Mesenchymal stem cell (in vitro differentiated cells and primary cell): ENCODE results near the gene CEP112.

Experiments
- DNase-seq: peaks from one replicate; pipeline ENCODE4 v3.0.0-alpha.2; 2013
- H2AFZ ChIP-seq: one replicate; pipeline ENCODE4 v1.6.1; 2013; ENCODE audit warnings: low read depth, mild to moderate bottlenecking, control low read depth, inconsistent platforms, low read length, moderate library complexity
- H2AK5ac ChIP-seq: 2 replicates; pipeline ENCODE4 v1.6.1; 2013; ENCODE audit warnings: low read length, moderate library complexity, mild to moderate bottlenecking, inconsistent platforms; ENCODE audit not compliant: severe bottlenecking
- H2BK120ac ChIP-seq: one replicate; pipeline ENCODE4 v1.6.1; 2013; ENCODE audit warnings: low read depth, mild to moderate bottlenecking, inconsistent platforms, low read length, moderate library complexity
- H2BK12ac ChIP-seq, 2 experiments: one replicate each; pipeline ENCODE4 v1.6.1; 2013; ENCODE audit warnings: inconsistent platforms in 2 of 2, low read length in 2 of 2, mild to moderate bottlenecking in 2 of 2, moderate library complexity in 2 of 2, control low read depth in 1 of 2
- H2BK15ac ChIP-seq: one replicate; pipeline ENCODE4 v1.6.1; 2013; ENCODE audit warnings: mild to moderate bottlenecking, low read depth, inconsistent platforms; ENCODE audit not compliant: poor library complexity, severe bottlenecking
- H2BK5ac ChIP-seq: 2 replicates; pipeline ENCODE4 v1.6.1; 2013; ENCODE audit warnings: low read depth, mild to moderate bottlenecking, low read length, control low read depth, inconsistent platforms; ENCODE audit not compliant: poor library complexity, severe bottlenecking
- H3K14ac ChIP-seq, 2 experiments: one replicate each; pipeline ENCODE4 v1.6.1; 2013; ENCODE audit warnings: inconsistent platforms in 2 of 2, low read length in 2 of 2, control low read depth in 1 of 2, mild to moderate bottlenecking in 1 of 2, moderate library complexity in 1 of 2
- H3K18ac ChIP-seq, 2 experiments: one replicate each; pipeline ENCODE4 v1.6.1; 2013; ENCODE audit warnings: inconsistent platforms in 2 of 2, low read length in 2 of 2, control low read depth in 1 of 2, low read depth in 1 of 2, mild to moderate bottlenecking in 1 of 2
- H3K23ac ChIP-seq, 2 experiments: one replicate each; pipeline ENCODE4 v1.6.1; 2013; ENCODE audit warnings: inconsistent platforms in 2 of 2, low read length in 2 of 2, mild to moderate bottlenecking in 2 of 2, moderate library complexity in 2 of 2, control low read depth in 1 of 2
- H3K27ac ChIP-seq: 2 replicates; pipeline ENCODE4 v1.5.1; 2013; ENCODE audit warnings: mild to moderate bottlenecking, moderate library complexity, low read length, control low read depth, inconsistent platforms; ENCODE audit not compliant: poor library complexity, severe bottlenecking
- H3K27me3 ChIP-seq, 2 experiments: 2 replicates each; pipeline versions ENCODE4 v1.6.1 to v1.7.0; 2013; ENCODE audit warnings: low read length in 2 of 2, mild to moderate bottlenecking in 2 of 2, moderate library complexity in 2 of 2, control low read depth in 1 of 2, inconsistent platforms in 1 of 2; ENCODE audit not compliant: control insufficient read depth in 1 of 2, insufficient read depth in 1 of 2
- H3K36me3 ChIP-seq, 2 experiments: 2 replicates each; pipeline versions ENCODE4 v1.6.1 to v1.7.0; 2013; ENCODE audit warnings: low read length in 2 of 2, control low read depth in 1 of 2, inconsistent platforms in 1 of 2, low read depth in 1 of 2, mild to moderate bottlenecking in 1 of 2; ENCODE audit not compliant: insufficient read depth in 2 of 2, control insufficient read depth in 1 of 2
- H3K4ac ChIP-seq, 2 experiments: one replicate each; pipeline ENCODE4 v1.6.1; 2013; ENCODE audit warnings: inconsistent platforms in 2 of 2, low read length in 2 of 2, mild to moderate bottlenecking in 2 of 2, moderate library complexity in 2 of 2, control low read depth in 1 of 2, low read depth in 1 of 2
- H3K4me1 ChIP-seq: 2 replicates; pipeline ENCODE4 v1.6.1; 2013; ENCODE audit warnings: low read depth, low read length, control low read depth; ENCODE audit not compliant: control insufficient read depth, insufficient read depth
- H3K4me2 ChIP-seq: 2 replicates; pipeline ENCODE4 v1.6.1; 2013; ENCODE audit warnings: low read length, mild to moderate bottlenecking, inconsistent platforms; ENCODE audit not compliant: poor library complexity, severe bottlenecking
- H3K4me3 ChIP-seq, 2 experiments: 2 replicates each; pipeline versions ENCODE4 v1.5.1 to v1.7.0; 2013; ENCODE audit warnings: low read length in 2 of 2, mild to moderate bottlenecking in 2 of 2, control low read depth in 1 of 2, low read depth in 1 of 2; ENCODE audit not compliant: insufficient read depth in 1 of 2
- H3K79me1 ChIP-seq: replicated peaks from 2 replicates; pipeline ENCODE4 v1.6.1; 2013; ENCODE audit warnings: mild to moderate bottlenecking, control low read depth, low read length, inconsistent platforms; ENCODE audit not compliant: poor library complexity, severe bottlenecking
- H3K9ac ChIP-seq: 2 replicates; pipeline ENCODE4 v1.7.0; 2013; ENCODE audit warnings: mild to moderate bottlenecking, low read length, moderate library complexity
- H3K9me3 ChIP-seq: 2 replicates; pipeline ENCODE4 v1.7.0; 2013; ENCODE audit warnings: mild to moderate bottlenecking, low read length; ENCODE audit not compliant: control insufficient read depth
- H4K8ac ChIP-seq: one replicate; pipeline ENCODE4 v1.6.1; 2013; ENCODE audit warnings: inconsistent platforms, mild to moderate bottlenecking, low read length, moderate library complexity
- H4K91ac ChIP-seq: one replicate; pipeline ENCODE4 v1.6.1; 2013; ENCODE audit warnings: mild to moderate bottlenecking, low read length, inconsistent platforms
- WGBS: methylation state at CpG from one replicate; pipeline ENCODE4 v1.1.7; 2013; ENCODE audit warnings: mixed read lengths; 5-methylcytosine and 5-hydroxymethylcytosine counted together

The CEP112 gene

DNA sequence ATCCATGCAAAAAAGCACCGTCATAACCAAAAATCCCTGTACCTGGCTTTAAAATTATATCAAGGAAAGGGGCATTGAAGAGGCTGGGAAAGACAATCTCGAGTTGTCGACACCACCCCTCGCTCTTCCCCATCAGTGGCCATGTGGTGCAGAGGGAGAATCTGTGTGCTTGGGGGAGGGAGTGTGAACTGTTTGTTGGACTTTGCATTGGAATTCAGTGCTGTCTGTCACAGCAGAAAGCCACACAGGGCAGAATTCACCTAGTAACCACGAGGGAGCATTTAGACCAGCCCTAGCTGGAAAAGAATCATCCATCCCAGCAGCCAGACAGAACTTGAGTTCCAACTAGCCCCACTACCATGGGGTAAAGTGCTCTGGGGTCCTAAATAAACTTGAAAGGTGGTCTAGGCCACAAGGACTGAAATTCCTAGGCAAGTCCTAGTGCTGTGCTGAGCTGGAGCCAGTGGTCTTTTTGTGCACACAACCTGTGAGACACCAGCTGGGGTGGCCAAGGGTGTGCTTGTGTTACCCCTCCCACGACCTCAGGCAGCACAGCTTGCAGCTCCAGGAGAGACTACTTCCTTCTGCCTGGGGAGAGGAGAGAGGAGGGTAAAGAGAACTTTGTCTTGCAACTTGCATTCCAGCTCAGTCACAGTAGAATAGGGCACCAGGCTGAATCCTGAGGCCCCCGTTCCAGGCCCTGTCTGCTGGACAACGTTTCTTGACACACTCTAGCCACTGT is 11.5 kb upstream of the CEP112 start:
- Histone ChIP-seq H3K36me3 (no peaks in the 10 kb centered on the region), H3K79me1 (no peaks in the 10 kb centered on the region), H2BK12ac (no peak overlapping the region)

GRCh38 chr17:66200685-66201092 is 8.8 kb upstream of the CEP112 start:
- Histone ChIP-seq H3K27me3 (no peaks in the 10 kb centered on the region), H3K4me3 (no peak overlapping the region), H3K36me3 (no peaks in the 10 kb centered on the region), H4K91ac (no peak overlapping the region), H3K27ac (no peak overlapping the region), H4K8ac (no peak overlapping the region), H2BK15ac (no peak overlapping the region), H3K18ac (no peak overlapping the region), H2BK120ac (no peak overlapping the region), H3K23ac (no peak overlapping the region), H3K9me3 (no peaks in the 10 kb centered on the region), H3K4ac (no peak overlapping the region), H3K9ac (peak overlapping the region; percentile 19), H3K4me1 (peaks cover 2% of the 10 kb centered on the region), H2BK5ac (no peak overlapping the region), H3K14ac (peak overlapping the region in 1 of 2 experiments; percentile 86), H2AFZ (no peak overlapping the region), H3K4me2 (no peak overlapping the region), H3K79me1 (no peaks in the 10 kb centered on the region), H2AK5ac (no peak overlapping the region), H2BK12ac (no peak overlapping the region)
- DNase-seq, result peak; percentile 81
- WGBS, result 22% methylated on average over 3 of the region's 3 CpGs

More for the DNA sequence above, 11.5 kb upstream of the CEP112 start:
- Histone ChIP-seq H2AFZ (no peak overlapping the region), H2BK120ac (no peak overlapping the region), H3K4me2 (no peak overlapping the region), H2AK5ac (no peak overlapping the region), H3K23ac (no peak overlapping the region), H4K91ac (no peak overlapping the region), H3K27me3 (no peaks in the 10 kb centered on the region), H3K18ac (no peak overlapping the region), H3K27ac (no peak overlapping the region), H2BK15ac (no peak overlapping the region), H3K4me1 (peaks cover 2% of the 10 kb centered on the region), H2BK5ac (no peak overlapping the region), H3K4me3 (no peak overlapping the region), H3K14ac (no peak overlapping the region), H3K4ac (no peak overlapping the region), H3K9me3 (peaks cover 2% of the 10 kb centered on the region), H4K8ac (peak overlapping the region; percentile 47), H3K9ac (no peak overlapping the region)
- DNase-seq, result no peak
- 89% methylated on average over 6 of the region's 8 CpGs for WGBS

DNA sequence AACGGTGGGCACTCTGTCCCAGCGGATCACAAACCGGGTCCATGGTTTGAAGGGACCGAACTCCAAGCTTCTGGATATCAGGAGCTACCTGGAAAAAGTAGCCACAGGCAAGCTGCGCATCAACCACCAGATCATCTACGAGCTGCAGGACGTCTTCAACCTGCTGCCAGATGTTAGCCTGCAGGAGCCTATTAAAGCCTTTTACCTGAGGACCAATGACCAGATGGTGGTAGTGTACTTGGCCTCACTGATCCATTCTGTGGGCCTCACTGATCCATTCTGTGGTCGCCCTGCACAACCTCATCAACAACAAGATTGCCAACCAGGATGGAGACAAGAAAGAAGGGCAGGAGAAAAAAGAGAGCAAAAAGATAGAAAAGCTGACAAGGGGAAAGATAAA is 6.3 kb upstream of the CEP112 start:
- Histone ChIP-seq H3K9ac (no peak overlapping the region), H2BK5ac (no peak overlapping the region), H3K4me2 (no peak overlapping the region), H2AFZ (no peak overlapping the region), H3K23ac (no peak overlapping the region), H3K14ac (no peak overlapping the region), H2BK15ac (no peak overlapping the region), H3K27me3 (no peaks in the 10 kb centered on the region), H3K36me3 (no peaks in the 10 kb centered on the region), H3K4me1 (peaks cover 2% of the 10 kb centered on the region), H4K8ac (no peak overlapping the region), H3K4ac (no peak overlapping the region), H3K79me1 (no peaks in the 10 kb centered on the region), H3K4me3 (no peak overlapping the region), H2BK12ac (no peak overlapping the region), H4K91ac (no peak overlapping the region), H3K9me3 (no peaks in the 10 kb centered on the region), H2AK5ac (no peak overlapping the region), H3K18ac (no peak overlapping the region), H3K27ac (no peak overlapping the region), H2BK120ac (no peak overlapping the region)
- DNase-seq, result no peak
- WGBS, result 95% methylated on average over 7 of the region's 8 CpGs

DNA sequence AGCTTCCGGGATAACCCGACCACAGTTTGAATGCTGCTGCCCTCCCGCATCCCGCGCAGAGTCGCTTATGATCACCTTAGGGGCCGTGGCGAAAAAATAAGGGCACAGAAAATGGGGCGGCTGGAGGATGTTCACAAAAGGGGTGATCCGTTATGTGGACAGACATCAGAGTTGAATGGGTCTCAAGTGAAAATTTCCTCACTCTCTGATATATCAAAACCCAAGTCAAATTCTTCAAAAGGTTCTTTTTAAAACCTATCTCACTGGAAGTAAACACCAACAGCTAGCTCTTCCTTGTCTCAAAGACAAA is 400 bp upstream of the CEP112 start:
- H2BK15ac ChIP-seq, result peak overlapping the region; percentile 48
- H3K27ac ChIP-seq, result peak overlapping the region; percentile 59
- H3K36me3 ChIP-seq, result no peaks in the 10 kb centered on the region
- H2BK120ac ChIP-seq, result peak overlapping the region; percentile 5
- peak overlapping the region; percentile 98 for H3K4me2 ChIP-seq
- DNase-seq, result no peak
- no peak overlapping the region for H3K23ac ChIP-seq
- peaks cover 7% of the 10 kb centered on the region for H3K79me1 ChIP-seq
- H3K9ac ChIP-seq, result peak overlapping the region; percentile 91
- H2BK5ac ChIP-seq, result no peak overlapping the region
- H3K4ac ChIP-seq, result no peak overlapping the region
- H3K4me1 ChIP-seq, result peaks cover 4% of the 10 kb centered on the region
- H3K14ac ChIP-seq, result no peak overlapping the region
- H3K9me3 ChIP-seq, result no peaks in the 10 kb centered on the region
- H4K8ac ChIP-seq, result no peak overlapping the region
- H4K91ac ChIP-seq, result no peak overlapping the region
- peak overlapping the region; percentile 69 for H2AFZ ChIP-seq
- no peak overlapping the region for H2AK5ac ChIP-seq
- peak overlapping the region; percentile 77 to 81 for H3K4me3 ChIP-seq
- 8% methylated on average over 10 of the region's 10 CpGs for WGBS
- H3K27me3 ChIP-seq, result no peaks in the 10 kb centered on the region
- peak overlapping the region in 1 of 2 experiments; percentile 12 for H3K18ac ChIP-seq
- H2BK12ac ChIP-seq, result no peak overlapping the region
